IPS-11a (cell line): Measurements from ENCODE around the gene TBXAS1.

ENCODE experiments used
- H3K4me3 ChIP-seq: one replicate; pipeline ENCODE4 v1.5.1; 2013; ENCODE audit warnings: low read depth, low read length, control low read depth

The TBXAS1 gene

GRCh38 chr7:139974179-139974811, 145.2 kb downstream of the TBXAS1 start:
- H3K4me3 ChIP-seq = no peak overlapping the region

DNA sequence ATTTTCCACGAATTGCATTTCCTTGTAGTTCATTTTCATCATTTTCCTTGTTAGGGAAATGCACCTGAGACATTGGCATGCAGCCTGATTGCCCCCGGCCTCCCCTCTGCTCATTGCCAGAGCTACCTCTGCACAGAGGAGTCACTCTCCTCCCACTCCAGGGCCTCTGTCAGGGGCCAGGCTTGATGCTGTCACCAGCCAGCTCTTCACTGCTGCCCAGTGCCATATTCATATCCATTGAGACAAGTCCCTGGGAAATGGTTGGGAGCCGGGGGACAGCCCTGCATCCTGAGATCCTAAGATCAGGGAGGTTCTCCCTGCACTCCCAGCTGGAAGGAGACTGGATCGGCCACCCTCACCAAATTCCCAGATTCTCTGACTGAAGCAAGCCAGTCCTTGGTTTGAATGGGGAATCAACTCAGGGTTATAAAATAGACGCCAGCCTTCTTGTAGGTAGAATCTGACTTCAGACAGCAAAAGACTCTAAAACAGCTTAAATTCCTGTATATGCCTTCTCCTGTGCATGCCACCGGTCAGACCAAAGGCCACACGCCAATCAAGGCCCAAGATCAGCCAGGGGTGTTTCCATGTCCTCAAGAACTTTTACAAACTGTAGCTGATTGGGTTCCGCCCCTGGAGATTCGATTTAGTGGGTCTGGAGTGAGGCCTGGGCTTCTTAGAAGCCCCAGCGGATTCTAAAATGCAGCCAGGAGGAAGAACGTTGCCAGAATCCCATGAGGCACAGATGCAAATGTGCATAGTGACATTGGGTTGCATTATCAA, 147.2 kb downstream of the TBXAS1 start:
- H3K4me3 ChIP-seq = no peak overlapping the region

DNA sequence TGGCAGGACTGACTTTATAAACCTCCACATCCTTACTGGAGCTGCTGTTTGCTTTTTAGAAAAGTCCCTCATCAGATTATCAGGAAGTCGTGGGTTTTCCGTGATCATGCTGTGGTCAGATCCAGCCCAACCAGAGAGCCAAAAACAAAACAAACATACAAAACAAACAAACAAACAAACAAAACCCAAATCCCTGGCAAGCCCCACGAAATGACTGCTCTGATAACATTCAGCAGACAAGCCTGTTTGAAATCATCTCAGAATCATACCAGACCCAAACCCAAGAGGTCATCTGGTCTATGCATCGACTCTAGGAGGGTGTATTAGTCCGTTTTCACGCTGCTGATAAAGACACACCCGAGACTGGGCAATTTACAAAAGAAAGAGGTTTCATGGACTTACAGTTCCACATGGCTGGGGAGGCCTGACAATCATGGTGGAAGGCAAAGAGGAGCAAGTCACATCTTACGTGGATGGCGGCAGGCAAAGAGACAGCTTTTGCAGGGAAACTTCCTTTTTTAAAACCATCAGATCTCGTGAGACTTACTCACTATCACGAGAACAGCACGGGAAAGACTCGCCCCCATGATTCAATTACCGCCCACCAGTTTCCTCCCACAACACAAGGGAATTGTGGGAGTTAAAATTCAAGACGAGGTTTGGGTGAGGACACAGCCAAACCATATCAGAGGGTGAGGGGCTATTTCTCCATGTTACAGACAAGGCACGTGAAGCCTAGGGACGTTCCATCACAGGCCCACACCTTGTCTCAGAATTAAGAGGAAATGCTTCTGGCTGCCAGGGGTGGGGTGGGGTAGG, 148.0 kb downstream of the TBXAS1 start:
- H3K4me3 ChIP-seq = no peak overlapping the region

DNA sequence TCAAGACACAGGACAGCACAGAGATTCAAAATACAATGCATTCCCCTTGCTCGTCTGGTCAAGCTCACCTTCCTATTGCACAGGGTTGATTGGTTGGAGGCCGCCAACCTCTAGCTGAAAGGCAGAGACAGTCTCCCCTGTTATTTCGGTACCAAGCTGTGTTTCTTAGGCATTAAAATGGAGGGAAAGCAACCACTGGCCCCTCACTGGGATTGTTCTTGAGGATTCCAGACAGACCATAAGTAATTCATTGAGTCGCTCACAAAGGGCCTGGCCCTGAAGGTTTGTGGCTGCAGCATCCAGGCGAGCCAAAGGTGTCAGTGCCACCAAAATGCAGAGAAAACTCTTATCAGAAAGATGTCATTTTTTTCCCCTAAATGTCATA, 152.4 kb downstream of the TBXAS1 start:
- no peak overlapping the region for H3K4me3 ChIP-seq

GRCh38 chr7:139982927-139983920, 154.2 kb downstream of the TBXAS1 start:
- no peak overlapping the region for H3K4me3 ChIP-seq

DNA sequence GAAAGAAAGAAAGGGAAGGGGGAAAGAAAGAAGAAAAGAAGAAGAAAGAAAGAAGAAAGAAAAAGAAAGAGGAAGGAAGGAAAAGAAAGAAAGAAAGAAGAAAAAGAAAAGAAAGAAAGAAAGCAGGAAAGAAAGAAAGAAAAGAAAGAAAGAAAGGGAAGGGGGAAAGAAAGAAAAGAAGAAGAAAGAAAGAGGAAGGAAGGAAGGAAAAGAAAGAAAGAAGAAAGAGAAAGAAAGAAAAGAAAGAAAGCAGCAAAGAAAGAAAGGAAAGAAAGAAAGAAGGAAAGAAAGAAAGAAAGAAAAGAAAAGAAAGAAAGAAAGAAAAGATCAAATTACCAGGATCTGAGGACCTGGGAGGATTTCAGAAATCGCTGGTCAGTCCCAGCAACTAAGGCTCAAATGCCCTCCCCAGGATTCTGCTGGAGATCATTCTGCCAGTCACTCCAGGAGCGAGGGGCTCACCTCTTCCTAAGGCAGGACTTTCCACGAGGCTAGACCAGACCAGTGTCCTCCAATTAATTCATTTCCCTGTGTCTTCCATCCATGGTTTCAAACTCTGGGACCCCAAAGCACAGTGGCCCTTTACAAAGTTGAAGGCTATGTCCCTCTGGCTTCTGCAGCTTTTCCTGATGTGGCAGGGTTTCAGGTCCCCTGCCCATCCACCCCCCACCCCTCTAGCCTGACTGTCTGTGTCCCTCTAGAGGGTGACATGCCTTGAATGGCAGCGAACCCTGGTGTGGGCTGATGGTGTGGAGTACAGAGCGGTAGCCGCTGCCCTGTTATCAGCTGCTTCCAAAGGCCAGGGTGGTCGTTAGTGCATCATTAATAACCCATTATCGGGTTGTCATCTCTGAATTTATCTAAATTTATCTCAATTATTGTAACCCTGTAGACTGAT, 155.8 kb downstream of the TBXAS1 start:
- H3K4me3 ChIP-seq = no peak overlapping the region

DNA sequence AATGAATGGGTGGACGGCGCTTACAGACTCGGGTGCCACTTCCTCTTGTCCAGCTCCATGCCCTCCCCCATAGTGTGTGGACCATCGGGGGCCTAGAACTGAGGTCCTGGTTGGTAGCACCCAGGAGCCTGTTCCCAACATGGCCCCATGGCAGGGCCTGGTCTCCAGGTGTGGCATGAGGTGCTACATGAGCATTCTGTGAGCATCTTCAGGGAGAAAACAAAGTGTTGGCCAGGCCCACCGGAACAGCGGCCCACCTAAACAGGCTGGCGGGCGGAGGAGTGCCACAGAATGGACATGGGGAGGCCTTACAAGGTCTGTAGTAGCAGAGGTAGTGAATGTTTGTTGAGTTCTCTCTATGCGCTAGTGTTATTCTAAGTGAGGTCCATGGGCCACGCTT, 156.7 kb downstream of the TBXAS1 start:
- no peak overlapping the region for H3K4me3 ChIP-seq

DNA sequence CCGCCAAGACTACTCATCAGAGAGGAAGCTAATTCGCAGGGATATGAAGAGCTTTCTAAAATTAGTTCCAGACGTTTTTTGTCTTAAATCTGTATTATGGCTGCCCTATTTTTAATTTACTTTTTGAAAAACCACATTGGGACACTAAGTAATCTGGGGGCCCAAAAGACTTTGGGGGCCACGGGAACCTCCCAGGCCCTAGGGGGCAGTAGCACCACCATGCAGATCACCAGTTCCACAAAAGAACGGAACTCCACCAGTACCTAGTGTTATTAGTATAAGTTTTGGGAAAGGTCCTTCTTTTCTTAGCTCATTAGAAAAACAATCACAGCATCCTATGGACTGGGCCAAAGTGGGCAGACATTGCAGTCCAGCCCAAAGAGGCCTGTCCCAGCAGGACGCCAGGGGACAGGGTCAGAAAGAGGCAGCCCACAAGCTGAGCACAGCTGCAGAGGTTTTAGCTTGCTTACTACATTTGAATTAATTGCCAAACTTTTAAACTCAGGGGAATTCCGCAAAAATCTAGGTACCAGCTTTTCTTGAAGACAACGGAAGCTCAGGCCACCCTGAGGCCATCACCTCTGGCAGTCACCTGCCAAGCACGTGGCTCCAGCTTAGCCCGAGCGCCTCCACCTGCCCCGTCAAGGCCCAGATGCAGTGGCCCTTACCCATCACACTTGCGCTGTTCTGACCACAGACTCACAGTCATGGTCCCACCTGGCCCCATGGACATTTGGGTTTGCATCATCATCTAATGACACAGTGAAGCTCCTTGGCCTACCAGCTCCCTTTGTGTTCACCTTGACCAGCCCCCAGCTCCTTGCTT, 158.8 kb downstream of the TBXAS1 start:
- no peak overlapping the region for H3K4me3 ChIP-seq

DNA sequence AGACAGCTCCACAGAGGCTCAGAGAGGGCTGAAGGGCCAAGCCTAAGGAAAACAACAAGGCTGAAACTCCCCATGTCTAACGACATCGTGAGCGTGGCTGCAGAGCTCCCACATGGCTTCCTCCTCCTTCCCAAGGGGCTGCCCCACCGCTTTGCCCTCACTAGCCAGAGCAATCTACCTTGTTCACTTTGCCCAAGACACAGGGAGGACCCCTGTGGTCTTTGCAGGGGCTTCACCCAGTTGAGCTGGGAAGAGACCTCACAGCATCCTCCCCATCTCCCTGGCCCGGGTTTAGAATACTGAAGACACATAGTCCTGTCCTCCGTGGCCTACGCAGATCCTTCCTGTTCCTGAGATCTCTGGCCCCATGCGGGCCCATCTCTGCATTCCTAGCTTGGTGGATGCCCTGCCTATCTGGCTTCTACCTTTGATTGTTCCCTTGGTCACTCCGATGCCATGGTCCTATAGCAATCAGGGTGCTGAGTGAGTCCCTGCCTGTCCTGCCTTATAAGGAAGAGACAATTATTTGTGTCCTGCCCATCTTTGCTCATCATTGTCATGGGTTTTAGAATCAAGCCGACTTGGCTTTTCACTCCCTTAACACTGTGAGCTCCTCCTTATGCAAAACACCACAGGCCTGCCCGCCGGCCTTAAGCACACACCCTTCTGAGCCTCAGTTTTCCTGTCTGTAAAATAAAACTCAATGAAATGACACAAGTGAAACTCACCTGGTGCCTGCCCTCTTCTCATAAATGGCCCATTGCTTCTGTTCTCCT, 160.5 kb downstream of the TBXAS1 start:
- H3K4me3 ChIP-seq = no peak overlapping the region

DNA sequence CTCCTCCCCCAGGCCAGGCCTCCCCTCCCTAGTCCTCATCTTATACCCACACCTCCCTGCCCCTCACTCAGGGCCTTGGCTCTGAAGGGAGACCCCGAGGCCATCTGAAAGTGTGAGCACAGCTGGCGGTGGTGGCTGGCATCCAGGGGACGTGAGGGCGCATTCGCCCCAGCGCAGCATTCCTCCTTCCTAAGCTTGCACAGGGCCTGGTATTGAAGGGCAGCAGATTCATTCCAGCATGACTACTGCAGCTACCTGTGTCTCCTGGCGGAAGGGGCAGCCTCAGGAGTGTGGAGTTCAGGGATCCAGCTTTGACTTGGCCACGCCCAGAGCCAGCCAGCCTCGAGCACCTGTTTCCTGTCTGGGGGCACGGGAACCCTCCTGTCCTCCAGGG, 161.1 kb downstream of the TBXAS1 start:
- no peak overlapping the region for H3K4me3 ChIP-seq

GRCh38 chr7:139990571-139991268, 161.7 kb downstream of the TBXAS1 start:
- H3K4me3 ChIP-seq = no peak overlapping the region

DNA sequence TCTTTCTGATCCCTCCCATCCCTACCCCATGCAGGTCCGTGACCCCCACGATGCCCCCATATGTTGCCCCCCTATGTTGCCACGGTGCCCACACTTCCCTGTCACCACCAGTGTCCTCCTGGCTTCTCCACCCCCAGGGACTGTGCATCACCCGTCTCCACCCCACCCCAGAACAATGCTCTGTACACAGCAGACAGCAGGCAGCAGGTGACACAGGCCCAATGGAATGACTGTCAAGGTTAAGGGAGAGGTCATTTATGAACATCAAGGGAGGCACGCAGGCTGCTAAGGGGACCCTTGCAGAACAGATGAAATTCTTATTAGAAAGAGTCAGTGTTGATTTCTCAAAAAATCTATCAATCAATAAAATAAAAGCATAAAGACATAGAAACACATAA, 162.2 kb downstream of the TBXAS1 start:
- H3K4me3 ChIP-seq = no peak overlapping the region

DNA sequence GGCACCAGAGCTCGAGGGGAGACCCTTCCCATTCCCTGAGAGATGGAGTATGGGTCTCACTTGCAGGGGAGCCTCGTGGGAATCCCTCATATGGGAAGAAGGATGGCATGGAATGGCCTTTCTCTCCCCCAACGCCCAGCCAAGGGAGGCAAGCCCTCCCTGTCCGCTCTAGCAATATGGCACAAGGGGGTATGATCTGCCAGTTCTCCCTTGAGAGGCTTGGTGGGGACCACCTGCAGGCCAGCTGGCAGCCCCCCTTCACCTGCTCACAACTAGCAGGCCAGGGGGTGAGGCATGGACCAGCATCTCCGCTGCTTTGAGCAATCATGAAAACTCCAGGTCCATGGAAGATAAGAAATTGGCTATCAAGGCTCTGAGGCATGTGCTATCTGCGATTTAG, 162.8 kb downstream of the TBXAS1 start:
- no peak overlapping the region for H3K4me3 ChIP-seq

DNA sequence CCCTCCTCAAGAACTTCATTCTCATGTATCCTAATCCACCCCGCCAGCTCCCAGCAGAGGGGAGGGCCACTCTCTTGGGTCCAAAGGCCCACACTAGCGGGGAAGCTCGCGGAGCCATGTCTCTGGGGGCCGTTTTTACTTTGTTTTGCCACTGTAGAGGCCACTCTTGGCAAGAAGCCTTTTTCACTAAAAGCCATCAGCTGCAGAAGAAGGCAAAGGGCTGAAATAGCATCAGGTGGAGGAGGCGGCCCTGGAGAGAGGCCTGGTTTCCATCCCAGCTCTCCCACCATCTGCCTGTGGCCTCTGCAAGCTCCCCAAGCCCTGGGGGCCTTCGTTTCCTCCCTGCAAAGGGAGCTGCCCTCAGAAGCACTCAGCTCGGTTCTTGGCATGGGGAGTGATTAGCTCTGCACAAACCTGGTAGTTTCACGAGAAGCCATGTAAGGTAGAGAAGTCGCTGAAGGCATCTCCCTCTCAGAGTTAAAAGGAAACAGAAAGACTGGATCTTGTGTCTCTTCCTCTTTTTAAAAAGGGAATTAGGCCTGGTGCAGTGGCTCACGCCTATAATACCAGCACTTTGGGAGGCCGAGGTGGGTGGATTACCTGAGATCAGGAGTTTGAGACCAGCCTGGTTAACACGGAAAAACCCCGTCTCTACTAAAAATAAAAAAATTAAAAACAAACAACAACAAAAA, 163.4 kb downstream of the TBXAS1 start:
- no peak overlapping the region for H3K4me3 ChIP-seq

GRCh38 chr7:139993169-139993568, 164.1 kb downstream of the TBXAS1 start:
- no peak overlapping the region for H3K4me3 ChIP-seq

- no peak overlapping the region for H3K4me3 ChIP-seq
Measured at GRCh38 chr7:139993592-139993991, 164.5 kb downstream of the TBXAS1 start.

DNA sequence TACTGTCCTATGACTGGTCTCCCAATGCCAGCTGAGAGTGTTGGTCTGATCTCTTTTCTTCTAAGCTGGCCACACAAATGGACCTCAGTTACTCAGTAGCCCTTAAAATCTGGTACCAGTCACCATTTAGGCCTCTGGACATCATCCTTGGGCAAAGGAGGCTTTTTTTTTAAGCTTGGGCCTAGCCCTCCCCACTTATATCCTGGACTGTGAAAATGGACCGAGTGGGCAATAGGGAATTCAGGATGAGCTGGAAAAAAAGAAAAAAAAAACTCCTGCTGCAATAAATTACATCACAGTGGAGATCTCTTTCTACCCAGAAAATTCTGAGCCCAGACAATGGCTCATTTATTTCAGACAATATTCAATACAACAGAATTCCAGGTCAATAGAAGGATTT, 165.3 kb downstream of the TBXAS1 start:
- H3K4me3 ChIP-seq = no peak overlapping the region
